ENCODE measurements around the gene LGALS9C.
"Not testable (repeated sequence)": the region's sequence is repeated elsewhere in the genome, so short reads cannot be mapped to it uniquely, and the experiment has no call there.

Gene LGALS9C

DNA sequence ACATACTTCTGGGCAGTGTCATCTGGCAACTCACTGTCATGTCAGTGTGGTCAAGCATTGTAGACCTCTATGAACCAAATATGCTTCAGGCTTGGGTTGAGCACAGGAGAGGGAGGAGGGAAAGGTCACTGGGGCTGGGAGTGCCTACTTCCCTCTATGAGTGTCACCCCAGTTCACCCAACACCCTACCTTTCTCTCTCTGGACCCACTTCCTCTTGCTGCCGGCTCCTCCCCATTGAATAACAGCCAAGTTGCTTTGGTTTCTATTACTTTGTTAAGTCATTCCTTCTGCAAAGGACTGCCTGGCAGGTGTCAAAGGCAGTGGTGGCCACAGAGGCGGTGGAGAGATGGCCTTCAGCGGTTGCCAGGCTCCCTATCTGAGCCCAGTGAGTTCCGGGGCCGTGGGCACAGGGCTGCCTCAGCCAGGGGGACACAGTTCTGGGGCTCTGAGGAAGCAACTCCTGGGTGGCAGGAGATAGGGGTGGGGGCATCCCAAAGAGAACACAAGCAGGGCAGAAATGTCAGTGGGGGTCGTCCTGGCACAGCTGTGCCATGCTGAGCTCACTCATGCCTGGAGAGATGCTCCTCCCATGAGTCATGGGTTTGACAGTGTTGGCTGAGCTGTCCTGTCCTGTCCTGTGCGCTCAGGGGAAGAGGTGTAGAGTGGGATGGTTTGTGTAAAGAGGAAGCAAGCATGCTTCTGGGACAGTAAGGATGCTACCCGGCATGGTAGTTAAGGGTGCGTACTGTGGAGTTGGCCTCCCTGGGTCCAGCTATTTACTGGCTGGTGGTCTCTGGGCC, at the start of gene LGALS9C:
Gene LGALS9C, plus strand, starts transcription at position 282 of the 801 bp plus-strand sequence. Its CDS starts 66 bp downstream, at position 348.
- peak; percentile 61 for DNase-seq

DNA sequence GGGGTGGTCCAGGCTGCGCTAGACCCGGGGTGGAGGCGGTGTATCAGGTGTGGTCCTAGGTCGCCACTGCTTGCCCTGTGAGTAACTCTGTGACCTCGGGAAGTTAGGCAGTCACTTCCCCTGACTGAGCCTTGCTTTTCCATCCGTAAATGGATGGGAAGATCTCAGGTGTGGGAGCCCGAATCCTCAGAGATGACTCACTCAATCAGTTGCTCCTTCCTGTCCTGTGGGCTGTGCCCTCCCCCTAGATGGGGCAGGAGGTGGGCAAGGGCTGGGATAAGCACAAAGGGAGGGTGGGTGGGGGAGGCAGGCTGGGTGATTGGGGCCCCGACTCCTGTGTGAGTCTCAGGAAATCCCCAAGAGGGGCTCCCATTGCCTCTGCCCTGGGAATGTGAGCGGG, 44.4 kb upstream of the LGALS9C start:
- DNase-seq: not testable (repeated sequence)

- DNase-seq: not testable (repeated sequence)
Measured at GRCh38 chr17:18439465-18439870, 37.1 kb upstream of the LGALS9C start.

- DNase-seq: peak; percentile 78
Measured at GRCh38 chr17:18442093-18442492, 34.5 kb upstream of the LGALS9C start.

- DNase-seq: not testable (repeated sequence)
Measured at GRCh38 chr17:18442532-18442931, 34.1 kb upstream of the LGALS9C start.

DNA sequence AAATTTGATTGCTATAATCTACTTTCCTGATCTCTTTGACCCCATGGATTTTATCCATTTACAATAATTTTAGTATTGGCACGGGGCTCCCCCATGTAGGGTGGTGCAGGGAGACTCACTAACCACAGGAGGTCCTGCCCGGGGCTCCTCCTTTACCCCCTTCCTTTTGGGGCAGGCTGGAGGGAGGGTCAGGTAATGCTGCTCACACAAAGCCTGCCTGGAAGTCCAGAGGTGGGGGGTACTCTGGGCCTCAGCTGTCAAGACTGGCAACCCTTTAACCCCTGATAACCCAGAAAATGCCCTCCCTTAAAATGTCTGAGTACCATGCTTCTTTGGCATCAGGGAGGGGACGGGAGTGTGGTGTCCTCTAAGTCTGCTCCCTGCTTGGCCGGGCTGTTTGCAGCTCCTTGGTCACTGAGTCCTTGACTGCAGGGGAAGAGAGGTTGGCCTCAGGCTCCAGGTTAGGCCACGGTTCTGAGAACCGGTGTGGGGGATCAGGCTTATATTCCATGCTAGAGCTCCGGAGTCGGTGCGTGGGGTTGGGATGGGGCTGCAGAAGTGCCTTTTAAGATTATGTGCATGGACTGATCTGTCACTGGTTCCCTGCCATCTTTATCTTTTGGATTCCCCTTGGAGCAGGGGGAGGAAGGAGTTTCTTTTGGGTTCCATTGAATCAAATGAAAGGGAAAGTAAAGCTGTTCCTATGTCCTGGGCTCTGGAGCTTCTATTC, 28.9 kb upstream of the LGALS9C start:
- not testable (repeated sequence) for DNase-seq

DNA sequence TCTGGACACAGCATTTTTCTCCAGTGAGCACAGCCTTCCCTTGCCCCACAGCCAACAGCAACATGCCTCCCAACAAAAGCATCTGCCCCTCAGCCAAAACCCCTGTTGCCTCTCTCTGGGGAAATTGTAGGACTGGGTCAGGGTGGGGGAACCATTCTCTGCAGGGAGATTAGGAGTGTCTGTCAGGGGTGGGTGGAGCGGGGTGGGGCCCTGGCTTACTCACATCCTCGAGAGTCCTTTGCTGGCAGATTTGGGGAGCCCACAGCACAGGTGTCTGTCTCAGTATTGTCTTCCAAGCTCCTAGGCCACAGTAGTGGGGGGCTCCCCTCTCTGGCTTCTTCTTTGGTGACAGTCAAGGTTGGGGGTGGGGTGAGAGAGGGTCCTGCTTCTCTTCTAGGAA, 28.3 kb upstream of the LGALS9C start:
- not testable (repeated sequence) for DNase-seq

GRCh38 chr17:18449833-18450232, 26.8 kb upstream of the LGALS9C start:
- DNase-seq: not testable (repeated sequence)

- DNase-seq: not testable (repeated sequence)
Measured at GRCh38 chr17:18450998-18451397, 25.6 kb upstream of the LGALS9C start.

DNA sequence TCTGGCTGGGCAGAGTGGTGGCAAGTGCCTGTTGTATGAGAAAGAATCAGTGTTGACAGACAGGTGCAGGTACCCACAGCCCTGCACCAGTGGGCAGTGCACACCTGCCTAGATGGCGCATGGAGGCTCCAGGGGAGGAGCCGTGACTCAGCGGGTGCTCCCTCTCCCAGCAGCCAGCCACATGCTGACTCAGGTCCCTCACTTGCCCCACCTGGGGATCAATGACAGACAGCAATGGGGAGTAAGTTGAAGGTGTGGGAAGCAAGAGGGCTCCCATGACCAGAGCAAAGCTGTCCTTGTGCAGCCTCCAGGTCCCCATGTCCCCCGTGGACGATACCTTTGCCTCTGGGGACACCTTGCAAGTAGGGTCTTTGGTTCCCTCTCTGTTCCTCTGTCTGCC, 24.6 kb upstream of the LGALS9C start:
- DNase-seq: not testable (repeated sequence)

- DNase-seq: not testable (repeated sequence)
Measured at GRCh38 chr17:18459035-18459434, 17.6 kb upstream of the LGALS9C start.

GRCh38 chr17:18463831-18464502, 12.6 kb upstream of the LGALS9C start:
- not testable (repeated sequence) for DNase-seq

DNA sequence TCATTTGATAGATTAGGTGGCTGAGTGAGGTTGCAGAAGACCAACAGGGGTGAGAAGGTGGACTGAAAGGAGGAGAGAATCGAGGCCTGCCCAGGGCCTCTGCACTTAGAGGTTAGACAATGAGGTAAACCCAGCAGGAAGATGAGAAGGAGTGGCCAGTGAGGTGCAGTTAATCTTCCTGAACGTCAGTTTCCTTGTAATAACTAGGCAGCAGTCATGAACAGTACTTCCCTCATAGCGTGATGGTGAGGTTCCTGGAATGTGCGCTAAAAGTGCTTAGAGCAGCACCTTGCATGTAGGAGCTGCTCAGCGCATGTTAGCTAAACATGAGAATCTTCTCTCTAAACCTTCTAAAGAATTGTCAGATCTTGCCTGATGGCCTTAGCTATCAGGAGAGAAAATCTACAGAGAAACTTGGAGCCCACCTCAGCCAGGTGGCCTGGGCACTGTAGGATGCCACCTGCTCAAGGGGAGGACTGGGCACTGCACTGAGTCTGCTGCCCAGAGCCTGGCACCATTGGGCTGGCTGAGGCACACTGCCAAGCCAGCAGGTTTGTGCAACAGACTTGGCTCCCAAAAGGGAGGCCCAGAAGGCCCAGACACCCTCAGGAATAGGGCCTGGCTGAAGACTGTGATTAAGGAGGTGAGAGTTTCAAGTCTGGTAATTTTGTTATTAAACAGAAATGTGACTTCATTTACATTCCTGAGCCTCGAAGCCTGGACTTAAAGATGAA, 10.2 kb upstream of the LGALS9C start:
- DNase-seq: not testable (repeated sequence)

- DNase-seq: not testable (repeated sequence)
Measured at GRCh38 chr17:18467001-18467400, 9.6 kb upstream of the LGALS9C start.

DNA sequence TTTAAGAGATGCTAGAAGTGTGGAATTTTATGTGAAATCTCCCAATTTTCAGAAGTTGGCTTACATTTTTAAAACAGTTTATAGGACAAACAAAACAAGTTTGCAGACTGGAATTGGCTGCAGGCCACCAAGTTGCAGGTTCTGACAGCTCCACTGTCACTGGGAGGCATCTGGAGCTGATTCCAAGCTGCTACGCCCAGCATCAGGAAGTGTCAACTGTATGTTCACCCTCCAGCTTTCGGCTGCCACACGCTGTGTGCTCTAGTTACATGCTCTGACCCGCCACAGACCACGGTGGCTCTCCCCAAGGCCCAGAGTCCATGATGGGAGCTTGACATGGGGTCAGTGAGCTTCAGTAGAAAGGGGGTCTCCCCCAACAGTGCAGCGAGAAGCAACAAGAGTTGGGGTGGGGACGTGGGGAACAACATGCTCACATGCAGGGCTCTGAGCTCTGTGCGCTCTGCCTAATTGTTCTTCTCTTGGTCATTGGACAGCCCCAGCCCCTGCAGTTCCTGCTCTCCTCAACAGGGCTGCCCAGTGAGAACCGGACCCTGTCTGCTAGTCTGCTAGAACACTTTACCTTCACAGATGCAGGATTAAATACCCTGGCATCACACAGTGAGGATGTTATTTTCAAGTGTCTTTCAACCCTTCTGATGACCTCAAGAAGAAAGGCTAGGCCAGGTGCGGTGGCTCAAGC, 8.0 kb upstream of the LGALS9C start:
- not testable (repeated sequence) for DNase-seq

DNA sequence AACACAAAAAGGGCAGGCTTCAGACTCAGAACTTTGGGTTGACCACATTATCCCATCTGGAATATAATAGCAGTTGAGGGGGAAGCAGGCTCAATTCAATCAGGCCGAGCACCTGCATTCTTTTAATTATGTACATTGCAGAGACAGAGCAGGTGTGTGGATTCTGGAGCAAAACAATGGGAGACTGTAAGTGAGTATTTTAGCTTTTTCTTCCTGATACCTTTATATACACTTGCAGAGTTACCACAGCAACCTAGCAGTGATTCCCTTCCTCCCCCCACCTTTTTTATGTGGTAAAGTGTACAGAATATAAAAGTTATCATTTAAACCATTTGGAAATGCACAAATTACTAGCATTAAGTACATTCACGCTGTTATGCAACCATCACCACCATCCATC, 6.8 kb upstream of the LGALS9C start:
- DNase-seq: not testable (repeated sequence)

DNA sequence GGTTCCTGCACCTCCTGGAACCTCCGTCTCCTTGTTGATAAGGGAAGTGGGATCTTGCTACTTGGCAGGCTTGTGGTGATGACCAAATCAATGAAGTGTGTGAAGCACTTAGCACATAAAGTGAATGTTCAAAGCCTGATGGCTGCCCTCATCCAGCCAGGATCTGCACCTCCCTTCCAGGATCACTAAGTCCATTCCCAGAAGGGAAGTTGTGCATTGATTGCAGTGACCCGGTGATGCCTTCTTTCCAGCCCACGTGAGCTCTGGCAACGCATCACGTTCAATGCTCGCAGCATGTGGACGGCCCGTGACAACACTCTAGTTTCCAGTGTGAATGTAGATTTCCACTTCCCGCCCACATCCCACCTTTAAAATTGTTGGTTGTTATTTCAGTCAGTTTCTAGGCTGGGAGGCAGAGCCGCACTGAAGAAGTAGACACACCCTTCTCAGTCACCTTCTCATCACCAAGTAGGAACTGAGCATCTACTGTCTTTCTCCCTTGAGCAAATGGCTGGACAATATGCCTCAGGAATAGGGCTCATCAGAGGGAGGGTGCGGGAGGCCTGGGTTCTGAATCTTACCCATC, 6.2 kb upstream of the LGALS9C start:
- DNase-seq: not testable (repeated sequence)

DNA sequence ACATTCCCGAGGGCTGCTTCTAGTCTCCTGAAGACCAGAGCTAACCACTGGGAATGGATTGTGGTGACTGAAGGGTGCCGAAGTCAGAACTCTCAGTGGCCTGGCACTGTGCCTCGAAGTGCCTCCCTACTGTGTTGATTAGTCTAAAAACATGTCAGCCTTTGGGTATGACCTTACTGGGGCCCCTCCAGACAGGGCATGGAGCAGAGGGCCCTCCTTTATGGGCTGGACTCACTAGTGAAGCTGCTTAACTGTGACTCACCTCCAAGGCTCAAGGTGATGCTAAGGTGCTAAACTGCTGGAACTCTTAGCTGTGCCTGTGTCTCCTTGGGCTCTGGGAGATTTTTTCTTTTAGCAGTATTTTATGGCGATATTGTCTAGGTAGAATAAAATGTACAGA, 2.6 kb upstream of the LGALS9C start:
- DNase-seq: not testable (repeated sequence)

GRCh38 chr17:18474754-18475153, 1.8 kb upstream of the LGALS9C start:
- DNase-seq: not testable (repeated sequence)

DNA sequence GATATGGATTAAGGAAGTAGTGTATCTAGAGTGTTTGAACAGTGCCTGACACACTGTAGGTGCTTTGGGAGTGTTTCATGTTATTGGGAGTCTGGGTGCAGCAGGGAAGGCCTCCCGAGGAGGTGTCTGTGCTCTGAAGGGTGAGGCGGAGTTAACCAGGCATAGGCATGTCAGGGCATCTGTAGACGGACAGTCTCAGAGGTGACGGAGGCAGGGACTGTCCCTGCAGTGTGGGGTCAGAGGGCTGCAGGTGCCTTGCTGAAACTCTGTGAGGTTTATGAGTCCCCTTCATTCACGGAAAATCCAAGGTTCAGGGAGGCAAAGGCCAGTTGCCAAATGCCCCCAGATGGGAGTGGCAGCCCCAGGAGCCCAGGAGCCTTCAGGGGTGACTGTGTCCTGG, 778 bp downstream of the LGALS9C start:
- not testable (repeated sequence) for DNase-seq

DNA sequence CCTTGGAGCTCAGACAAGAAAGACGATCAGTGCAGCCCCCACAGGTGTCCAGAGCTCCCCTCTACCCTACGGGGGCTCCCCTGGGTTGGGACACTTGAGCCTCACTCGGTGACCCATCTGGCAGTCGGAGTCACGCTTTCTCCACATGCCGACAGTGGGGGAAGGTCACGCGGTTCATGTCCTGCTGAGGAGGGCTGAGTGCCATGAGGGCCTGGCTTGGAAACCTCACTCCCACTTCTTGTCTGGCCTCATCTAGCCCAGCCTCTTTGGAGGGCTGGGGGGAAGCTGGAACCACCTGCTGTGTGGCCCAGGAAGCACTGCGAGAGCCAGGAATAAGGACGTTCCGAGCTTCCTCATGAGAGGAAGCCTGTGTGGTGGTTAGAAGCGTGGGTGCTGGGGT, 1.8 kb downstream of the LGALS9C start:
- DNase-seq: not testable (repeated sequence)
